Measurements from ENCODE around the gene HSFX3. TPM values are rescaled to one million over a fixed set of nuclear protein-coding genes. Genes with fewer than 3 reads are reported as not detected.

HSFX3 gene
- total and polyA plus RNA-seq, 2 of the 13 experiments (the other 11 are each of a cell fraction or from before 2014, with no cell fraction given) = not detected

- TF ChIP-seq, protein P1, sequence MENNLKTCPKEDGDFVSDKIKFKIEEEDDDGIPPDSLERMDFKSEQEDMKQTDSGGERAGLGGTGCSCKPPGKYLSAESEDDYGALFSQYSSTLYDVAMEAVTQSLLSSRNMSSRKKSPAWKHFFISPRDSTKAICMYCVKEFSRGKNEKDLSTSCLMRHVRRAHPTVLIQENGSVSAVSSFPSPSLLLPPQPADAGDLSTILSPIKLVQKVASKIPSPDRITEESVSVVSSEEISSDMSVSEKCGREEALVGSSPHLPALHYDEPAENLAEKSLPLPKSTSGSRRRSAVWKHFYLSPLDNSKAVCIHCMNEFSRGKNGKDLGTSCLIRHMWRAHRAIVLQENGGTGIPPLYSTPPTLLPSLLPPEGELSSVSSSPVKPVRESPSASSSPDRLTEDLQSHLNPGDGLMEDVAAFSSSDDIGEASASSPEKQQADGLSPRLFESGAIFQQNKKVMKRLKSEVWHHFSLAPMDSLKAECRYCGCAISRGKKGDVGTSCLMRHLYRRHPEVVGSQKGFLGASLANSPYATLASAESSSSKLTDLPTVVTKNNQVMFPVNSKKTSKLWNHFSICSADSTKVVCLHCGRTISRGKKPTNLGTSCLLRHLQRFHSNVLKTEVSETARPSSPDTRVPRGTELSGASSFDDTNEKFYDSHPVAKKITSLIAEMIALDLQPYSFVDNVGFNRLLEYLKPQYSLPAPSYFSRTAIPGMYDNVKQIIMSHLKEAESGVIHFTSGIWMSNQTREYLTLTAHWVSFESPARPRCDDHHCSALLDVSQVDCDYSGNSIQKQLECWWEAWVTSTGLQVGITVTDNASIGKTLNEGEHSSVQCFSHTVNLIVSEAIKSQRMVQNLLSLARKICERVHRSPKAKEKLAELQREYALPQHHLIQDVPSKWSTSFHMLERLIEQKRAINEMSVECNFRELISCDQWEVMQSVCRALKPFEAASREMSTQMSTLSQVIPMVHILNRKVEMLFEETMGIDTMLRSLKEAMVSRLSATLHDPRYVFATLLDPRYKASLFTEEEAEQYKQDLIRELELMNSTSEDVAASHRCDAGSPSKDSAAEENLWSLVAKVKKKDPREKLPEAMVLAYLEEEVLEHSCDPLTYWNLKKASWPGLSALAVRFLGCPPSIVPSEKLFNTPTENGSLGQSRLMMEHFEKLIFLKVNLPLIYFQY (CRISPR knock-in tag; IDR thresholded peaks at IDR 0.05; ENCODE audit: borderline replicate concordance) = no peak
- TF ChIP-seq, protein P2, sequence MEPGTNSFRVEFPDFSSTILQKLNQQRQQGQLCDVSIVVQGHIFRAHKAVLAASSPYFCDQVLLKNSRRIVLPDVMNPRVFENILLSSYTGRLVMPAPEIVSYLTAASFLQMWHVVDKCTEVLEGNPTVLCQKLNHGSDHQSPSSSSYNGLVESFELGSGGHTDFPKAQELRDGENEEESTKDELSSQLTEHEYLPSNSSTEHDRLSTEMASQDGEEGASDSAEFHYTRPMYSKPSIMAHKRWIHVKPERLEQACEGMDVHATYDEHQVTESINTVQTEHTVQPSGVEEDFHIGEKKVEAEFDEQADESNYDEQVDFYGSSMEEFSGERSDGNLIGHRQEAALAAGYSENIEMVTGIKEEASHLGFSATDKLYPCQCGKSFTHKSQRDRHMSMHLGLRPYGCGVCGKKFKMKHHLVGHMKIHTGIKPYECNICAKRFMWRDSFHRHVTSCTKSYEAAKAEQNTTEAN (CRISPR knock-in tag; conservative IDR thresholded peaks at IDR 0.05) = no peak
- TF ChIP-seq ZNF792 (CRISPR knock-in tag; IDR thresholded peaks at IDR 0.05) (no peak), SP5 (CRISPR knock-in tag; IDR thresholded peaks at IDR 0.05; ENCODE audit: borderline replicate concordance, low read depth) (no peak), ZNF878 (CRISPR knock-in tag; IDR thresholded peaks at IDR 0.05) (no peak), ZNF543 (CRISPR knock-in tag; IDR thresholded peaks at IDR 0.05) (no peak), PAX8 (CRISPR knock-in tag; IDR thresholded peaks at IDR 0.05; ENCODE audit: borderline replicate concordance) (no peak), TMF1 (CRISPR knock-in tag; IDR thresholded peaks at IDR 0.05; ENCODE audit: low read depth) (no peak), ZFP41 (CRISPR knock-in tag; IDR thresholded peaks at IDR 0.05; ENCODE audit: borderline replicate concordance) (no peak), TEAD3 (CRISPR knock-in tag; optimal IDR thresholded peaks at IDR 0.05; ENCODE audit: borderline replicate concordance) (no peak), NCOA2 (CRISPR knock-in tag; IDR thresholded peaks at IDR 0.05) (no peak), ZSCAN22 (CRISPR knock-in tag; IDR thresholded peaks at IDR 0.05) (no peak), FOSL2 (CRISPR knock-in tag; IDR thresholded peaks at IDR 0.05) (no peak; the same call in 1 of the 2 replicates), CHD4 (IDR thresholded peaks at IDR 0.05; ENCODE audit: borderline replicate concordance, low read length) (no peak), ZNF160 (CRISPR knock-in tag; IDR thresholded peaks at IDR 0.05) (no peak), GTF2F1 (IDR thresholded peaks at IDR 0.05; ENCODE audit: low read length) (no peak), ZMYM3 (CRISPR knock-in tag; IDR thresholded peaks at IDR 0.05) (no peak)
- TF ChIP-seq, protein P3, sequence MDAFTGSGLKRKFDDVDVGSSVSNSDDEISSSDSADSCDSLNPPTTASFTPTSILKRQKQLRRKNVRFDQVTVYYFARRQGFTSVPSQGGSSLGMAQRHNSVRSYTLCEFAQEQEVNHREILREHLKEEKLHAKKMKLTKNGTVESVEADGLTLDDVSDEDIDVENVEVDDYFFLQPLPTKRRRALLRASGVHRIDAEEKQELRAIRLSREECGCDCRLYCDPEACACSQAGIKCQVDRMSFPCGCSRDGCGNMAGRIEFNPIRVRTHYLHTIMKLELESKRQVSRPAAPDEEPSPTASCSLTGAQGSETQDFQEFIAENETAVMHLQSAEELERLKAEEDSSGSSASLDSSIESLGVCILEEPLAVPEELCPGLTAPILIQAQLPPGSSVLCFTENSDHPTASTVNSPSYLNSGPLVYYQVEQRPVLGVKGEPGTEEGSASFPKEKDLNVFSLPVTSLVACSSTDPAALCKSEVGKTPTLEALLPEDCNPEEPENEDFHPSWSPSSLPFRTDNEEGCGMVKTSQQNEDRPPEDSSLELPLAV (CRISPR knock-in tag; conservative IDR thresholded peaks at IDR 0.05; ENCODE audit: low read depth) = no peak
- TF ChIP-seq, protein P4, sequence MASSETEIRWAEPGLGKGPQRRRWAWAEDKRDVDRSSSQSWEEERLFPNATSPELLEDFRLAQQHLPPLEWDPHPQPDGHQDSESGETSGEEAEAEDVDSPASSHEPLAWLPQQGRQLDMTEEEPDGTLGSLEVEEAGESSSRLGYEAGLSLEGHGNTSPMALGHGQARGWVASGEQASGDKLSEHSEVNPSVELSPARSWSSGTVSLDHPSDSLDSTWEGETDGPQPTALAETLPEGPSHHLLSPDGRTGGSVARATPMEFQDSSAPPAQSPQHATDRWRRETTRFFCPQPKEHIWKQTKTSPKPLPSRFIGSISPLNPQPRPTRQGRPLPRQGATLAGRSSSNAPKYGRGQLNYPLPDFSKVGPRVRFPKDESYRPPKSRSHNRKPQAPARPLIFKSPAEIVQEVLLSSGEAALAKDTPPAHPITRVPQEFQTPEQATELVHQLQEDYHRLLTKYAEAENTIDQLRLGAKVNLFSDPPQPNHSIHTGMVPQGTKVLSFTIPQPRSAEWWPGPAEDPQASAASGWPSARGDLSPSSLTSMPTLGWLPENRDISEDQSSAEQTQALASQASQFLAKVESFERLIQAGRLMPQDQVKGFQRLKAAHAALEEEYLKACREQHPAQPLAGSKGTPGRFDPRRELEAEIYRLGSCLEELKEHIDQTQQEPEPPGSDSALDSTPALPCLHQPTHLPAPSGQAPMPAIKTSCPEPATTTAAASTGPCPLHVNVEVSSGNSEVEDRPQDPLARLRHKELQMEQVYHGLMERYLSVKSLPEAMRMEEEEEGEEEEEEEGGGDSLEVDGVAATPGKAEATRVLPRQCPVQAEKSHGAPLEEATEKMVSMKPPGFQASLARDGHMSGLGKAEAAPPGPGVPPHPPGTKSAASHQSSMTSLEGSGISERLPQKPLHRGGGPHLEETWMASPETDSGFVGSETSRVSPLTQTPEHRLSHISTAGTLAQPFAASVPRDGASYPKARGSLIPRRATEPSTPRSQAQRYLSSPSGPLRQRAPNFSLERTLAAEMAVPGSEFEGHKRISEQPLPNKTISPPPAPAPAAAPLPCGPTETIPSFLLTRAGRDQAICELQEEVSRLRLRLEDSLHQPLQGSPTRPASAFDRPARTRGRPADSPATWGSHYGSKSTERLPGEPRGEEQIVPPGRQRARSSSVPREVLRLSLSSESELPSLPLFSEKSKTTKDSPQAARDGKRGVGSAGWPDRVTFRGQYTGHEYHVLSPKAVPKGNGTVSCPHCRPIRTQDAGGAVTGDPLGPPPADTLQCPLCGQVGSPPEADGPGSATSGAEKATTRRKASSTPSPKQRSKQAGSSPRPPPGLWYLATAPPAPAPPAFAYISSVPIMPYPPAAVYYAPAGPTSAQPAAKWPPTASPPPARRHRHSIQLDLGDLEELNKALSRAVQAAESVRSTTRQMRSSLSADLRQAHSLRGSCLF (CRISPR knock-in tag; IDR thresholded peaks at IDR 0.05; ENCODE audit: borderline replicate concordance) = no peak
Observed at GRCh38 chrX:149504915-149505651, 44.6 kb downstream of the HSFX3 start, which contains the start of gene IDS (continued).
